Mucosa of descending colon (tissue), 3 donors: ENCODE measurements around the gene CGRRF1. TPM values are rescaled to one million over a fixed set of nuclear protein-coding genes. Genes with fewer than 3 reads are reported as not detected.

Experiments
- ATAC-seq: fragments of 200-7000 bp; cut with Tn5 transposase; one replicate; pipeline ENCODE4 v1.9.1; 2020; ENCODE audit warnings: mild to moderate bottlenecking, moderate library complexity
- DNase-seq, 3 donors: peaks; one replicate each; pipeline ENCODE4 v3.0.0-alpha.2; 2020
- H3K36me3 ChIP-seq: fragments of 200-600 bp; one replicate; pipeline ENCODE4 v1.8.0; 2021; ENCODE audit warnings: low read depth, mild to moderate bottlenecking
- H3K4me1 ChIP-seq: fragments of 200-600 bp; one replicate; pipeline ENCODE4 v1.8.0; 2021; ENCODE audit warnings: low read depth, mild to moderate bottlenecking
- H3K4me3 ChIP-seq: fragments of 200-600 bp; one replicate; pipeline ENCODE4 v1.8.0; 2021; ENCODE audit warnings: mild to moderate bottlenecking
- H3K9me3 ChIP-seq: fragments of 200-600 bp; one replicate; pipeline ENCODE4 v1.8.0; 2021; ENCODE audit warnings: mild to moderate bottlenecking
- intact Hi-C, 2 donors: fragments of 100-400 bp; cut with DNase I in 1 of 2; cut with micrococcal nuclease in 1 of 2; formaldehyde crosslinking; loops; one replicate each; pipeline versions ENCODE4 v1.11.0 to v1.11.1; 2022; cut with DNase I, micrococcal nuclease
- total RNA-seq, 3 donors: library from RNA; stranded (reverse); fragmentation: NEBNext Ultra II Directional in 2 of 3; extraction: Animal tissue kit (Norgen Biotek cat#: 25700) in 2 of 3; gene quantifications; one replicate each; pipeline versions ENCODE4 v1.2.1 to v1.2.4, GENCODE V29; 2021 to 2023
- TF ChIP-seq, protein P1 (sequence below): fragments of 200-600 bp; IDR thresholded peaks from one replicate; pipeline ENCODE4 v1.8.0; 2022; ENCODE audit warnings: antibody characterized with exemption, mild to moderate bottlenecking
- donor health status: DM: no; HTN: no; CAD: no; lungs with moderate emphysema.
- donor health status: DM: no; HTN: no; CAD: no.
- donor health status: DM: no; HTN: yes; CAD: no.

The CGRRF1 gene
- total RNA-seq, 3 donors from 2014 or later: 17.0 to 25.2 (median 22.5) TPM

DNA sequence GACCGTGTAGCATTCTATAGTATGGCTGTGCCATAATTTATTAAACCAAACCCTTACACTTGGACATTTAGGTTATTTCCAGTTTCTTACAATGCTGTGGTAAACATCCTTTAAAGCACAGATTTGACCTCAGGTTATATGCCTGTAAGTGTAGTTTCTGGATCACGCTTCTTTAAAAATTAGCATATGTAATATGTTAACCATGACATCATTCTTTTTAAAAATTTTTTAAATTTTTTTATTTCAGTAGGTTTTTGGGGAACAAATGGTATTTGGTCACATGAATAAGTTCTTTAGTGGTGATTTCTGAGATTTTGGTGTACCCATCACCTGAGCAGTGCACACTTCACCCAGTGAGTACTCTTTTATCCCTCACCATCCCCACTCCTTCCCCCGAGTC is 75.5 kb downstream of the CGRRF1 start:
- no peaks in the 10 kb centered on the region for H3K36me3 ChIP-seq
- no peak overlapping the region for H3K4me3 ChIP-seq
- no peak for DNase-seq
- intact Hi-C loops: no loop called here
- ATAC-seq: no peak
- TF ChIP-seq, protein P1, sequence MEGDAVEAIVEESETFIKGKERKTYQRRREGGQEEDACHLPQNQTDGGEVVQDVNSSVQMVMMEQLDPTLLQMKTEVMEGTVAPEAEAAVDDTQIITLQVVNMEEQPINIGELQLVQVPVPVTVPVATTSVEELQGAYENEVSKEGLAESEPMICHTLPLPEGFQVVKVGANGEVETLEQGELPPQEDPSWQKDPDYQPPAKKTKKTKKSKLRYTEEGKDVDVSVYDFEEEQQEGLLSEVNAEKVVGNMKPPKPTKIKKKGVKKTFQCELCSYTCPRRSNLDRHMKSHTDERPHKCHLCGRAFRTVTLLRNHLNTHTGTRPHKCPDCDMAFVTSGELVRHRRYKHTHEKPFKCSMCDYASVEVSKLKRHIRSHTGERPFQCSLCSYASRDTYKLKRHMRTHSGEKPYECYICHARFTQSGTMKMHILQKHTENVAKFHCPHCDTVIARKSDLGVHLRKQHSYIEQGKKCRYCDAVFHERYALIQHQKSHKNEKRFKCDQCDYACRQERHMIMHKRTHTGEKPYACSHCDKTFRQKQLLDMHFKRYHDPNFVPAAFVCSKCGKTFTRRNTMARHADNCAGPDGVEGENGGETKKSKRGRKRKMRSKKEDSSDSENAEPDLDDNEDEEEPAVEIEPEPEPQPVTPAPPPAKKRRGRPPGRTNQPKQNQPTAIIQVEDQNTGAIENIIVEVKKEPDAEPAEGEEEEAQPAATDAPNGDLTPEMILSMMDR: no peak
- no peaks in the 10 kb centered on the region for H3K9me3 ChIP-seq
- no peaks in the 10 kb centered on the region for H3K4me1 ChIP-seq

Other genes starting within 250 kb of the CGRRF1 start
- 10 to 100 TPM in 1 of 3 donors, 1 to 10 TPM in 2; 1.7 to 18.2 (median 3.4) TPM for gene CDKN3, start 112.9 kb upstream of the CGRRF1 start, total RNA-seq
- gene CNIH1, start 68.5 kb upstream of the CGRRF1 start, total RNA-seq: 100 to 1,000 TPM in 2 of 3 donors, 10 to 100 TPM in 1; 99.9 to 115 (median 101) TPM
- 10 to 100 TPM; 55.7 to 74.4 (median 57.5) TPM for gene GMFB, start 20.9 kb upstream of the CGRRF1 start, total RNA-seq
- 10 to 100 TPM; 14.7 to 82.1 (median 16.5) TPM for gene SAMD4A, start 57.2 kb downstream of the CGRRF1 start, total RNA-seq